ENCODE results near the gene ZNF446. TPM values are rescaled to one million over a fixed set of nuclear protein-coding genes. Genes with fewer than 3 reads are reported as not detected.

Gene ZNF446
- total RNA-seq, 1 donor from 2014 or later = 9.5 TPM

DNA sequence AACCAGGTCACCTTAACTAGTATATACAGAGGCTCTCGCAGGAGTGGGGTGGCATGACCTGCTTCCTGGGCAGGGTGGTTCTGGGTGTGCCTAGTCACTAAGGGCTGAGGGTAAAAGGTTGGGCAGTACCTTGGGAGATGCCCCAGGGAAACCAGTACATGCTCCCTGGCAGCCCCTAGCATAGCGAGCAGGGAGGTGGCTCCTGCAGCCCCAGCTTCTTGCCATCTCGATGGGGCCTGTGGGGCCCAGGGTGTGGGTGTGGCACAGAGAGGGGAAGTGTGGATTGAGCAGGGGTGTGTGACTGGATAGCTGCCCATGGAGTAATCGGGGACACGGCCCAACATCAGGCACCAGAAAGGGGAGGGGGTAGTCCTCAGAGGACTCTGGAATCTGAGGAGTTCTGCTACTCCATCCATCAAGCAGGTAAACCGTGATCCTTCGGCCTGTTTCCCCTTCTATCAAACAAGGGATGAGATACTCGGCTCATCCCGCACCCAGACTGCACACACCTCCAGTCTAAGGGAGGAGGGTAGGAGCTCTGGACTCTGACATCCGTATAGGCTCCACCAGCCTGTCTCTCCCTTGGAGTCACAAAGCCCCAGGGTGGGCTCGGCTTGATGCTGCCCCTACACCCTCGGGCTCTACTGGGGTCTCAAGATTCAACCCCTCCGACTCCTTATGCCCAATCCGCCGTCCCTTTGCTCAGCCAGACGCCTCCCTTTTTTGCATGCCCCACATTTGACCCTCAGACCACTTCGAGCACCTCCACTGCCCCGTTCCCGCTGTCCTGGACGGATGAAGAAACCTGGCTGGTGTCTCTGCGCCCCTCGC is 42.3 kb downstream of the ZNF446 start:
- TF ChIP-seq, protein P1, sequence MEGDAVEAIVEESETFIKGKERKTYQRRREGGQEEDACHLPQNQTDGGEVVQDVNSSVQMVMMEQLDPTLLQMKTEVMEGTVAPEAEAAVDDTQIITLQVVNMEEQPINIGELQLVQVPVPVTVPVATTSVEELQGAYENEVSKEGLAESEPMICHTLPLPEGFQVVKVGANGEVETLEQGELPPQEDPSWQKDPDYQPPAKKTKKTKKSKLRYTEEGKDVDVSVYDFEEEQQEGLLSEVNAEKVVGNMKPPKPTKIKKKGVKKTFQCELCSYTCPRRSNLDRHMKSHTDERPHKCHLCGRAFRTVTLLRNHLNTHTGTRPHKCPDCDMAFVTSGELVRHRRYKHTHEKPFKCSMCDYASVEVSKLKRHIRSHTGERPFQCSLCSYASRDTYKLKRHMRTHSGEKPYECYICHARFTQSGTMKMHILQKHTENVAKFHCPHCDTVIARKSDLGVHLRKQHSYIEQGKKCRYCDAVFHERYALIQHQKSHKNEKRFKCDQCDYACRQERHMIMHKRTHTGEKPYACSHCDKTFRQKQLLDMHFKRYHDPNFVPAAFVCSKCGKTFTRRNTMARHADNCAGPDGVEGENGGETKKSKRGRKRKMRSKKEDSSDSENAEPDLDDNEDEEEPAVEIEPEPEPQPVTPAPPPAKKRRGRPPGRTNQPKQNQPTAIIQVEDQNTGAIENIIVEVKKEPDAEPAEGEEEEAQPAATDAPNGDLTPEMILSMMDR (IDR thresholded peaks at IDR 0.05) = no peak
- no peaks in the 10 kb centered on the region for H3K9me3 Mint-ChIP-seq (ENCODE audit: low read depth)
- H3K27me3 Mint-ChIP-seq (ENCODE audit: low read depth) = no peaks in the 10 kb centered on the region
- peaks cover 42% of the 10 kb centered on the region for H3K4me1 Mint-ChIP-seq (ENCODE audit: low read depth)
- peaks cover 5% of the 10 kb centered on the region for H3K36me3 Mint-ChIP-seq (ENCODE audit: low read depth)
- no peak for DNase-seq (ENCODE audit: low spot score)
- peak overlapping the region; percentile 96 for H3K4me3 Mint-ChIP-seq (ENCODE audit: unreplicated experiment)
- H3K27ac Mint-ChIP-seq (ENCODE audit: unreplicated experiment) = peak overlapping the region; percentile 98

DNA sequence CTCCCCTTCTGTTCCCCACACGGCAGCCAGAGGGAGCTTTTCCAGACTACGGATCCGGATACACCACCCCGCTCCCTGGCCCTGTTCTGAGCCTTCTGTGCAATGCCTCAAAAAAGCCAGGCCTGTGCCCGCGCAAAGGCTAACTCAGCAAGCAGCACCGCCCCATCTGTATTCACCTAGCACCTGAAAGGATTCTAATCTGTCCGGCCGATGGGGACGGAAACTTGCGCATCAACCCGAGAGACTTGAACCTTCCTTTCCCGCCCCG is 42.9 kb downstream of the ZNF446 start:
- peak overlapping the region; percentile 98 for H3K27ac Mint-ChIP-seq (ENCODE audit: unreplicated experiment)
- H3K4me3 Mint-ChIP-seq (ENCODE audit: unreplicated experiment) = peak overlapping the region; percentile 96
- no peaks in the 10 kb centered on the region for H3K27me3 Mint-ChIP-seq (ENCODE audit: low read depth)
- H3K36me3 Mint-ChIP-seq (ENCODE audit: low read depth) = peaks cover 5% of the 10 kb centered on the region
- H3K4me1 Mint-ChIP-seq (ENCODE audit: low read depth) = peaks cover 42% of the 10 kb centered on the region
- no peaks in the 10 kb centered on the region for H3K9me3 Mint-ChIP-seq (ENCODE audit: low read depth)
- no peak for DNase-seq (ENCODE audit: low spot score)
- TF ChIP-seq, protein P1 (IDR thresholded peaks at IDR 0.05) = no peak

DNA sequence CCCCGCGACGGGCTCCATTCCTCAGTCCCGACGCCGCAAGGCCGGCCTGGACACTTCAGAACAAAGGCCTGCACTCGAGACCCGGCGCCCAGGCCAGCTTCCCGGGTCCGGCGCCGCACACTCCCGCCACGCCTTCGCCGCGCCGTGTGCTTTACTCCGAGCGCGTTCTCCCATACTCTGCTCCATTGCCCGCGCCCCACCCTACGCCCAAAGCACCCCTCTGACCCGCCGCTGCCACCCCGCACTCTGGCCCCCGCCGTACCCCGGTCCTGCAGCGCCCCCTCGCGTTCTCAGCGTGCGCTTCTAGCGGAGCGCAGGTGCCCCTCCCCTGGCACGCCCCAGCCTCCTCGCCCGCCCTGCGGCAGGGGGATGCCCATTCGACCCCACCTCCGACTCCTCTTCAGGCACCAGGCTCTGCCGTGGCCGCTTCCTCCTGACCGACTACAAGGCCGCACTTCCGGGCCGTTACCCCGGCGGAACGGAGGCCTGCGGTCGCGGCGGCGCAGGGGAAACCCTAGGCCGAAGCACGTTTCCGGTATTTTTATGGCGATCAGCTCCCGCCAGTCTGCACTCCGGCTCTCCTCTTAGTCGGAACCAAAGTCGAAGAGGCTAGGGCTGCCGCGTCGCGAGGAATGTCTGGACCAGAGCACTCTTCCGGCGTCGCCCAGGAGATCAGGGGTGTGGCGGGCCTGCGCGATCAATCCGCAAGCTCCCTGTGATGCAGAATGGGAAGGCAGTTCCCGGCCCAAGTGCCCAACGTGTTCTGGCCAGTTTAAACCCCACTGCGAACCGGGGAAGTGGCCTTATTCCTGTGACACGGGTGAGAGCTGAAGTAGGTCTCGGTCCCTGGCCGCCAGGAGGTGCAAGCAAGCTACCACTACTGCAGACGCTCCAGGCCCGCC is 43.5 kb downstream of the ZNF446 start, which contains the start of gene ZBTB45:
TSS of gene ZBTB45 (minus strand) at position 456 of the 902 bp plus-strand sequence. CDS start 2,137 bp downstream, outside the sequence.
- TF ChIP-seq, protein P1 (IDR thresholded peaks at IDR 0.05) = peak; percentile 76
- Mint-ChIP-seq H3K27me3 (ENCODE audit: low read depth) (no peaks in the 10 kb centered on the region), H3K27ac (ENCODE audit: unreplicated experiment) (peak within 1 kb of the TSS; percentile 98), H3K4me1 (ENCODE audit: low read depth) (peaks cover 42% of the 10 kb centered on the region), H3K36me3 (ENCODE audit: low read depth) (peaks cover 5% of the 10 kb centered on the region), H3K9me3 (ENCODE audit: low read depth) (no peaks in the 10 kb centered on the region), H3K4me3 (ENCODE audit: unreplicated experiment) (peak within 1 kb of the TSS; percentile 96)
- peak; percentile 98 for DNase-seq (ENCODE audit: low spot score)

DNA sequence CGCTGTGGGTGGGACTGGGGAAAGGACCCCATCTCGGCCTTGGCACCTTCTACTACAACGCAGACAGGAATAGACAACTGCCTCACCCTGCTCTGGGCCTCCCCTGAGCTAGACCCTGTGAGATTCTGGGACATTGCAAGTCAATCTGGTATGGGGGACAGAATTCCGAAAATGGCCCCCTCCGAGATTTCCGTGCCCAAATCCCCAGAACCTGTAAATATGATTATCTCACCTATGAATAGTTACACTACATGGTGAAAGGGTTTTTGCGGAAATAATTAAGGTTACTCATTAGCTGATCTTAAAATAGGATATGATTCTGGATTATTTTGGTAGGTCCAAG is 44.1 kb downstream of the ZNF446 start:
- Mint-ChIP-seq H3K4me3 (ENCODE audit: unreplicated experiment) (peak overlapping the region; percentile 96), H3K27ac (ENCODE audit: unreplicated experiment) (peak overlapping the region; percentile 98), H3K4me1 (ENCODE audit: low read depth) (peaks cover 38% of the 10 kb centered on the region), H3K36me3 (ENCODE audit: low read depth) (peaks cover 5% of the 10 kb centered on the region), H3K9me3 (ENCODE audit: low read depth) (no peaks in the 10 kb centered on the region), H3K27me3 (ENCODE audit: low read depth) (no peaks in the 10 kb centered on the region)
- TF ChIP-seq, protein P1 (IDR thresholded peaks at IDR 0.05) = no peak
- DNase-seq (ENCODE audit: low spot score) = no peak

DNA sequence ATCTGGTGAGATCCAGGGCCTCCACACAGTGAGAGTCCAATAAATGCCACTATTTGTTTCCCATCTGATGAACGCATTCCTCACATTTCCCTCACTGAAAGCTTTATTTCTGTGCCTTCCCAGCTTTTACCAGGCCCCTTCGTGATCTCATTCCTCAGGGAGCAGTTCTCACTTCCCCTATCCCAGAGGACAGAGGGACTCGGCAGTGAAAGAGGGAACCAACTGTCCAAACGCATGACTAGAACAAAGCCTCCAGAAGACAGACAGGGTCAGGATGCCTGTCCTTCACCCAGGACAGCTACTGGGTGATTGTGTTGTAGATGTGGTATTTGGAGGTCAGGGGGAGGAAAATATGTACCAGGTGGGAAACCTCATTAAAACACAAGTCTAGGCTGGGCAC is 45.5 kb downstream of the ZNF446 start:
- Mint-ChIP-seq H3K9me3 (ENCODE audit: low read depth) (no peaks in the 10 kb centered on the region), H3K36me3 (ENCODE audit: low read depth) (peaks cover 1% of the 10 kb centered on the region), H3K27me3 (ENCODE audit: low read depth) (no peaks in the 10 kb centered on the region), H3K4me1 (ENCODE audit: low read depth) (peaks cover 27% of the 10 kb centered on the region), H3K27ac (ENCODE audit: unreplicated experiment) (no peak overlapping the region), H3K4me3 (ENCODE audit: unreplicated experiment) (no peak overlapping the region)
- TF ChIP-seq, protein P1 (IDR thresholded peaks at IDR 0.05) = no peak
- no peak for DNase-seq (ENCODE audit: low spot score)

Data from chondrocyte (in vitro differentiated cells).